Ishikawa (cell line): Measurements from ENCODE around the gene PPP1CB.

ENCODE experiments used
- EP300 ChIP-seq: IDR thresholded peaks from 2 replicates; pipeline ENCODE4 v1.6.1; 2012; ENCODE audit warnings: borderline replicate concordance
- FOXM1 ChIP-seq: IDR thresholded peaks from 2 replicates; pipeline ENCODE4 v1.6.1; 2012; ENCODE audit warnings: low read depth, borderline replicate concordance
- TAF1 ChIP-seq: IDR thresholded peaks from 2 replicates; pipeline ENCODE4 v1.6.1; 2012; ENCODE audit warnings: low read depth, mild to moderate bottlenecking
- TEAD4 ChIP-seq: IDR thresholded peaks from 2 replicates; pipeline ENCODE4 v1.6.1; 2012
- ZBTB7A ChIP-seq: IDR thresholded peaks from 2 replicates; pipeline ENCODE4 v1.6.1; 2012; ENCODE audit warnings: low read depth
- TF ChIP-seq, protein P1 (sequence below): IDR thresholded peaks from 2 replicates; pipeline ENCODE4 v1.6.1; 2012; ENCODE audit warnings: low read depth, mild to moderate bottlenecking

- TF ChIP-seq, protein P1, sequence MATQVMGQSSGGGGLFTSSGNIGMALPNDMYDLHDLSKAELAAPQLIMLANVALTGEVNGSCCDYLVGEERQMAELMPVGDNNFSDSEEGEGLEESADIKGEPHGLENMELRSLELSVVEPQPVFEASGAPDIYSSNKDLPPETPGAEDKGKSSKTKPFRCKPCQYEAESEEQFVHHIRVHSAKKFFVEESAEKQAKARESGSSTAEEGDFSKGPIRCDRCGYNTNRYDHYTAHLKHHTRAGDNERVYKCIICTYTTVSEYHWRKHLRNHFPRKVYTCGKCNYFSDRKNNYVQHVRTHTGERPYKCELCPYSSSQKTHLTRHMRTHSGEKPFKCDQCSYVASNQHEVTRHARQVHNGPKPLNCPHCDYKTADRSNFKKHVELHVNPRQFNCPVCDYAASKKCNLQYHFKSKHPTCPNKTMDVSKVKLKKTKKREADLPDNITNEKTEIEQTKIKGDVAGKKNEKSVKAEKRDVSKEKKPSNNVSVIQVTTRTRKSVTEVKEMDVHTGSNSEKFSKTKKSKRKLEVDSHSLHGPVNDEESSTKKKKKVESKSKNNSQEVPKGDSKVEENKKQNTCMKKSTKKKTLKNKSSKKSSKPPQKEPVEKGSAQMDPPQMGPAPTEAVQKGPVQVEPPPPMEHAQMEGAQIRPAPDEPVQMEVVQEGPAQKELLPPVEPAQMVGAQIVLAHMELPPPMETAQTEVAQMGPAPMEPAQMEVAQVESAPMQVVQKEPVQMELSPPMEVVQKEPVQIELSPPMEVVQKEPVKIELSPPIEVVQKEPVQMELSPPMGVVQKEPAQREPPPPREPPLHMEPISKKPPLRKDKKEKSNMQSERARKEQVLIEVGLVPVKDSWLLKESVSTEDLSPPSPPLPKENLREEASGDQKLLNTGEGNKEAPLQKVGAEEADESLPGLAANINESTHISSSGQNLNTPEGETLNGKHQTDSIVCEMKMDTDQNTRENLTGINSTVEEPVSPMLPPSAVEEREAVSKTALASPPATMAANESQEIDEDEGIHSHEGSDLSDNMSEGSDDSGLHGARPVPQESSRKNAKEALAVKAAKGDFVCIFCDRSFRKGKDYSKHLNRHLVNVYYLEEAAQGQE: no peak
- no peak for TF ChIP-seq FOXM1
- no peak for TF ChIP-seq ZBTB7A
- no peak for TF ChIP-seq TAF1
- TF ChIP-seq TEAD4: no peak
- TF ChIP-seq EP300: no peak
These were observed 45.7 kb upstream of the PPP1CB start for GRCh38 chr2:28705751-28706440.
